PC-3 (cell line): ENCODE measurements around the gene TSPAN33.

Experiments used
- EZH2phosphoT487 ChIP-seq: fragments of 300-600 bp; sonication (generic); IDR thresholded peaks from 2 replicates; pipeline ENCODE4 v1.6.1; 2018; ENCODE audit warnings: mild to moderate bottlenecking, antibody characterized with exemption, low read length, borderline replicate concordance
- TF ChIP-seq, protein P1 (sequence below): fragments of 300-600 bp; sonication (generic); conservative IDR thresholded peaks from 2 replicates; pipeline ENCODE4 v1.5.1; 2017; ENCODE audit warnings: antibody characterized with exemption, low read depth, mild to moderate bottlenecking, low read length

DNA sequence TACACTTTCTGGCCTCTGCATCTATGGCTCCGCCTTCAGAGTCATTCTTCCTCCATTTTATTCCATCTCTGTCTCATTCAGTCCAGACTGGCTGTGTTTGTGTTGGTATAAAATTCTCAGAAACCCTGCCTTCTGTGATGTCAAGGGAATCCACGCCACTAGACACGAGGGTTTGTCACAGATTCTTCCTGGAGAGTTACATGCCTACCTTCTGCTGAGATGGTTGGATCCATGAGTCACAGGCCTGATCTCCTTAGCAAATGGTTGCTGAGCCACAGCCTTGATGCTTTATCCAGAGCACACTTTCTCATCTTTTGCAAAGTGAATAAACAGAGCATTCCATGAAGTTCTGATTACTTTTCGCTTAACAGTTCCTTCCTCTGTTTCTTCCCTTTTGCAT, 35.9 kb upstream of the TSPAN33 start:
- TF ChIP-seq, protein P1, sequence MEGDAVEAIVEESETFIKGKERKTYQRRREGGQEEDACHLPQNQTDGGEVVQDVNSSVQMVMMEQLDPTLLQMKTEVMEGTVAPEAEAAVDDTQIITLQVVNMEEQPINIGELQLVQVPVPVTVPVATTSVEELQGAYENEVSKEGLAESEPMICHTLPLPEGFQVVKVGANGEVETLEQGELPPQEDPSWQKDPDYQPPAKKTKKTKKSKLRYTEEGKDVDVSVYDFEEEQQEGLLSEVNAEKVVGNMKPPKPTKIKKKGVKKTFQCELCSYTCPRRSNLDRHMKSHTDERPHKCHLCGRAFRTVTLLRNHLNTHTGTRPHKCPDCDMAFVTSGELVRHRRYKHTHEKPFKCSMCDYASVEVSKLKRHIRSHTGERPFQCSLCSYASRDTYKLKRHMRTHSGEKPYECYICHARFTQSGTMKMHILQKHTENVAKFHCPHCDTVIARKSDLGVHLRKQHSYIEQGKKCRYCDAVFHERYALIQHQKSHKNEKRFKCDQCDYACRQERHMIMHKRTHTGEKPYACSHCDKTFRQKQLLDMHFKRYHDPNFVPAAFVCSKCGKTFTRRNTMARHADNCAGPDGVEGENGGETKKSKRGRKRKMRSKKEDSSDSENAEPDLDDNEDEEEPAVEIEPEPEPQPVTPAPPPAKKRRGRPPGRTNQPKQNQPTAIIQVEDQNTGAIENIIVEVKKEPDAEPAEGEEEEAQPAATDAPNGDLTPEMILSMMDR, result no peak
- no peak for TF ChIP-seq EZH2phosphoT487
